Measurements from ENCODE around the gene EPHA2.
A peak's percentile ranks its signal among the peaks of the same experiment; 100 is the strongest.

Gene EPHA2

GRCh38 chr1:16175610-16176553, 20.0 kb upstream of the EPHA2 start:
- no peak overlapping the region; the same call in 1 of the 2 replicates for H3K4me3 ChIP-seq (ENCODE audit: low read depth, low read length)
- CTCF ChIA-PET = interaction anchor here (1.0 to 3.5 kb wide), 6 partner anchors 9 to 102 kb away, joined by 3 to 47 read pairs (median 4); partner anchors contain the start of gene FAM131C
- peak; percentile 45 for DNase-seq (ENCODE audit: low read depth, low spot score)
- no peak for TF ChIP-seq CTCF (IDR thresholded peaks at IDR 0.05; ENCODE audit: insufficient read depth, low read length, missing control alignments)
- POLR2A ChIA-PET = interaction anchor here (0.9 kb wide), 2 partner anchors 19 to 30 kb away, joined by 3 to 4 read pairs; no protein-coding TSS in a partner anchor

- H3K4me3 ChIP-seq (ENCODE audit: low read depth, low read length) = no peak overlapping the region
- DNase-seq (ENCODE audit: low read depth, low spot score) = no peak
- ChIA-PET POLR2A (interaction anchor here (0.9 kb wide), 1 partner anchor 18 kb away, joined by 4 read pairs; no protein-coding TSS in a partner anchor), CTCF (interaction anchor here (1.0 to 3.5 kb wide), 6 partner anchors 9 to 102 kb away, joined by 3 to 47 read pairs (median 4); partner anchors contain the start of gene FAM131C)
- TF ChIP-seq CTCF (IDR thresholded peaks at IDR 0.05; ENCODE audit: insufficient read depth, low read length, missing control alignments) = no peak
These were observed 19.2 kb upstream of the EPHA2 start for GRCh38 chr1:16174886-16175598.

GRCh38 chr1:16174261-16174868, 18.5 kb upstream of the EPHA2 start:
- ChIA-PET POLR2A (no interaction called here), CTCF (interaction anchor here (1.0 to 3.5 kb wide), 5 partner anchors 8 to 101 kb away, joined by 3 to 47 read pairs (median 4); partner anchors contain the start of gene FAM131C)

GRCh38 chr1:16173447-16174260, 17.8 kb upstream of the EPHA2 start:
- H3K4me3 ChIP-seq (ENCODE audit: low read depth, low read length) = no peak overlapping the region
- no peak for TF ChIP-seq CTCF (IDR thresholded peaks at IDR 0.05; ENCODE audit: insufficient read depth, low read length, missing control alignments)
- ChIA-PET CTCF (interaction anchor here (0.9 to 3.5 kb wide), 7 partner anchors 13 to 96 kb away, joined by 3 to 47 read pairs (median 3); no protein-coding TSS in a partner anchor), POLR2A (interaction anchor here (1.4 kb wide), 1 partner anchor 17 kb away, joined by 5 read pairs; the partner anchor contains the start of gene EPHA2)
- DNase-seq (ENCODE audit: low read depth, low spot score) = peak; percentile 31

More at GRCh38 chr1:16174261-16174868, 18.5 kb upstream of the EPHA2 start:
- DNase-seq (ENCODE audit: low read depth, low spot score) = no peak
- TF ChIP-seq CTCF (IDR thresholded peaks at IDR 0.05; ENCODE audit: insufficient read depth, low read length, missing control alignments) = no peak
- no peak overlapping the region for H3K4me3 ChIP-seq (ENCODE audit: low read depth, low read length)

- no peak for TF ChIP-seq CTCF (IDR thresholded peaks at IDR 0.05; ENCODE audit: insufficient read depth, low read length, missing control alignments)
- DNase-seq (ENCODE audit: low read depth, low spot score) = no peak
- ChIA-PET CTCF (interaction anchor here (0.7 to 1.3 kb wide), 7 partner anchors 16 to 358 kb away, joined by 3 to 6 read pairs (median 3); no protein-coding TSS in a partner anchor), POLR2A (interaction anchor here (1.4 kb wide), 1 partner anchor 17 kb away, joined by 5 read pairs; the partner anchor contains the start of gene EPHA2)
- no peak overlapping the region for H3K4me3 ChIP-seq (ENCODE audit: low read depth, low read length)
These were observed 17.1 kb upstream of the EPHA2 start for GRCh38 chr1:16172964-16173446.

Measured in AG04449 (cell line).